ENCODE data around the gene AQP3.
A peak's percentile ranks its signal among the peaks of the same experiment; 100 is the strongest.
"Not testable (repeated sequence)": the region's sequence is repeated elsewhere in the genome, so short reads cannot be mapped to it uniquely, and the experiment has no call there.

AQP3 gene

GRCh38 chr9:33440204-33440603, 7.2 kb downstream of the AQP3 start:
- DNase-seq: no peak

- DNase-seq: no peak
Observed at GRCh38 chr9:33439731-33440130, 7.7 kb downstream of the AQP3 start.

GRCh38 chr9:33438926-33439680, 8.3 kb downstream of the AQP3 start:
- no peak for DNase-seq

DNA sequence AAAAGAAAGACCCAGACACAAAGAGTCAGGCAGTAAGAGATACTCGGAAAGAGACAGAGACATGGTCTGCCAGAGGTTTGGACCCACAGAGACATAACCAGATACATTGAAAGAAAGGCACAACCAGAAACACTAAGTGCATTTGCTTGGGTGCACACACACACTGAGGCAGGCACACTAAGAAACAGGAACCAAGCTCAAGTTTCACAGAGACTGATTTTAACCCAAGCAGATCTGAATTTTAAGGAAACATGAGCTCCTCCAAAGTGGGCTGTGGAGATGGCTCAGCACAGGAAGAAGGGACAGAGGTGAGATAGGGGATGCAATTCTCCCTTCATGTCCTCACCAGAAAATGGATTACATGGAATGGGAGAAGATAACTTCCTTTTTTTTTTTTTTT, 9.5 kb downstream of the AQP3 start:
- no peak for DNase-seq

DNA sequence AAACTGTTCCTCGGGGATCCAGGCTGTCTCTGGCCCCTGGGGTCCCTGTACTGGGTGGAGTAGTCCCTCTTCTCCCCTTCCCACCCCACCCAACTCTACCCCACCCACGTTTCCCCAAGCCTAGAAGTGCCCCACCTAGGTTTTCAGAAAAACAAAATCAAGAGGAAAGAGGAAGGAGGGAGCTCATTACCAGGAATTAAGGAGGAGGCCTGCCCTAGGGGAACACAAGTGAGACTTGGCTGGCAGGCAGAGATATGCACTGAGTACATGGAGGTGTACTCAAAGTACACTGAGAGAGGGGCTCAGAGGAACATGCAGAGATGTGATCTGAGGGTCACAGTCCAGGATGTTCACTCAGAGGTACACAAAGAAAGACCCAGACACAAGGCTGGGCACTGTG, 10.2 kb downstream of the AQP3 start:
- no peak for DNase-seq

GRCh38 chr9:33436445-33436844, 10.9 kb downstream of the AQP3 start:
- DNase-seq: no peak

GRCh38 chr9:33435821-33436277, 11.5 kb downstream of the AQP3 start:
- DNase-seq: no peak

- no peak for DNase-seq
Observed at GRCh38 chr9:33434317-33435105, 12.9 kb downstream of the AQP3 start.

- DNase-seq: no peak
Observed at GRCh38 chr9:33433871-33434270, 13.5 kb downstream of the AQP3 start.

DNA sequence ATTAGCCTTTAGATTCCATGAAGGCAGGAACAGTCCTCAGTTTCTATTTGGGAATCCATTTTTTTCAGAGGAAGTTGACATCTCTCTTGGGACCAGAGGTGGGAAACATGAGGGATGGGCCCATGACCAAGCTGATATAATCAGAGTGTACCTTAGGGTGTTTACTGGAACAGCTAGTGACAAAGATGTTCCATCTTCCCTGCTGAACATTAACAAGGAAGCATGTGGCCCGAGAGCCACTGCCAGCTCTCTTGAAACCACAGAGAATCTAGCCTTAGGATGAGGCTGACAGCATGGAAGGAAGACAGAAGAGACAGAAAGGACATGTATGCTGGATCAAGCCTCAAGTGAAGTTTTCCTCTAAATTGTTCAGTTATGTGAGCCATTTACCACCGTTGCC, 16.0 kb downstream of the AQP3 start:
- no peak for DNase-seq

- no peak for DNase-seq
Observed at GRCh38 chr9:33430942-33431341, 16.5 kb downstream of the AQP3 start.

DNA sequence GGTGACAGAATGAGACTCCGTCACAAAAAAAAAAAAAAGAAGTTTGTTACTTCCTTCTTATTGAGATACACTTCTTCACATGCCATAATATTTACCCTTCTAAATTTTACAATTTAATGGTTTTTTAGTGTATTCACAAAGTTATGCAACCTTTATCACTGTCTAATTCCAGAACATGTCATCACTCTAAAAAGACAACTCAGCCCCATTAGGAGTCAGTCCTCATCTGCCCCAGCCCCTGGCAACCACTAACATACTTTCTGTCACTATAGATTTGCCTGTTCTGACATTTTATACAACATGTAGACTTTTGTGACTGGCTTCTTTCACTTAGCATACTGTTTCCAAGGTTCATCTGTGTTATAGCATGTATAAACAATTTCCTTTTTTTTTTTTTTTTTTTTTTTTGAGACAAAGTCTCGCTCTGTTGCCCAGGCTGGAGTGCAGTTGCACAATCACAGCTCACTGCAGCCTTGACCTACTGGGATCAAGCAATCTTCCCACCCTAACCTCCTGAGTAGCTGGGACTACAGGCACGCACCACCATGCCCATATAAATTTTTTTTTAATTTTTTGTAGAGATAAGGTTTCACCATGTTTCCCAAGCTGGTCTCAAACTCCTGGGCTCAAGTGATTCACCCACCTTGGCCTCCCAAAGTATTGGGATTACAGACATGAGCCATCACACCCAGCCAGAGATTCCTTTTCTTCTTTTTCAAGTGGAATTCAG, 18.0 kb downstream of the AQP3 start:
- no peak for DNase-seq

GRCh38 chr9:33426843-33427293, 20.5 kb downstream of the AQP3 start:
- no peak for DNase-seq

- no peak for DNase-seq
Observed at GRCh38 chr9:33425128-33425533, 22.3 kb downstream of the AQP3 start.

DNA sequence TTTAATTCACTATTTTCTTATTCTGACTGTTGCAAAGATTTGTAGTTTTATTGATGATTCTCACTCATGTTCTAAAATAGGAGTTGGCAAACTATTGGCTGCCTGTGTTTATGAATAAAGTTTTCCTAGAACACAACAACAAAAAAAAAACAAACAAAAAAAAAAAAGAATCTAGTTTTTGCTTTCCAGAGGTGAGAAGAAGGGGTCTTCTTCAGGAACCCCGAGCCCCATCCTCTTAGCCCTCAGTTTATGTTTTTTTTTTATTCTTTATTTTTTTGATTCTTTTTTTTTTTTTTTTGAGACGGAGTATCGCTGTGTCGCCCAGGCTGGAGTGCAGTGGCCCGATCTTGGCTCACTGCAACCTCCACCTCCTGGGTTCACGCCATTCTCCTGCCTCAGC, 22.9 kb downstream of the AQP3 start:
- DNase-seq: not testable (repeated sequence)

DNA sequence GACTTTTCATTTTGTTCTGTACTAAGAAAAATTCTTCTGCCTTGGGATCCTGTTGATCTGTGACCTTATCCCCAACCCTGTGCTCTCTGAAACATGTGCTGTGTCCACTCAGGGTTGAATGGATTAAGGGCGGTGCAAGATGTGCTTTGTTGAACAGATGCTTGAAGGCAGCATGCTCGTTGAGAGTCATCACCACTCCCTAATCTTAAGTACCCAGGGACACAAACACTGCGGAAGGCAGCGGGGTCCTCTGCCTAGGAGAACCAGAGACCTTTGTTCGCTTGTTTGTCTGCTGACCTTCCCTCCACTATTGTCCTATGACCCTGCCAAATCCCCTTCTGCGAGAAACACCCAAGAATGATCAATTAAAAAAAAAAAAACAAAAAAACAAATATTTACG, 23.4 kb downstream of the AQP3 start:
- DNase-seq: not testable (repeated sequence)

GRCh38 chr9:33419708-33420303, 27.6 kb downstream of the AQP3 start:
- no peak for DNase-seq

GRCh38 chr9:33418090-33418489, 29.3 kb downstream of the AQP3 start:
- DNase-seq: no peak

- DNase-seq: no peak
Observed at GRCh38 chr9:33416996-33417395, 30.4 kb downstream of the AQP3 start.

DNA sequence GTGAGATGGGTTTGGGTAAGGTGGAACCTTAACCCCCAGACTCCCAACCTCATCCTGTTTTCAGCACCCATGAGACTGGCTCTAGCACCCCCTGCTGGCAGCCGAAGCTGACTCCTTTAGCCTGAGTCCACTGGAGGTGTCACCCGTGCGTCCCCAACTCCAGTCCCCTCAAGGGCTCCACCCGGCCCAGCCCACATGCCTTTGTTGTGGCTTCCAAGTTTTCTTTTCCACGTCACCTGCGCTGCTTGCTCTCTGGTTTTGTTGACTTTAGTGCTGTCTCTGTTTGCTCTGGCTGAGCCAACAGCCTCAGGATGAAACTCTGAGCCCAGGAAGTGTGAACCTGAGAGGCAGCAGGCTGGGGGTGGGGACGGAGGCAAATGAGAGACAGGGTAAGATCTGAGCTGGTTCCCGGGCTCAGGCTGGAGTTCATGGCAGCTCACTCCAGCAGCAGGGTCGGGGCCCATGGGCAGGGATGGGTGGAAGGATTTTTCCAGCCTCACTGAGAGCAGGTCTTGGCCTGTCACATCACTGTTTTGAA, 31.8 kb downstream of the AQP3 start:
- peak; percentile 46 for DNase-seq

DNA sequence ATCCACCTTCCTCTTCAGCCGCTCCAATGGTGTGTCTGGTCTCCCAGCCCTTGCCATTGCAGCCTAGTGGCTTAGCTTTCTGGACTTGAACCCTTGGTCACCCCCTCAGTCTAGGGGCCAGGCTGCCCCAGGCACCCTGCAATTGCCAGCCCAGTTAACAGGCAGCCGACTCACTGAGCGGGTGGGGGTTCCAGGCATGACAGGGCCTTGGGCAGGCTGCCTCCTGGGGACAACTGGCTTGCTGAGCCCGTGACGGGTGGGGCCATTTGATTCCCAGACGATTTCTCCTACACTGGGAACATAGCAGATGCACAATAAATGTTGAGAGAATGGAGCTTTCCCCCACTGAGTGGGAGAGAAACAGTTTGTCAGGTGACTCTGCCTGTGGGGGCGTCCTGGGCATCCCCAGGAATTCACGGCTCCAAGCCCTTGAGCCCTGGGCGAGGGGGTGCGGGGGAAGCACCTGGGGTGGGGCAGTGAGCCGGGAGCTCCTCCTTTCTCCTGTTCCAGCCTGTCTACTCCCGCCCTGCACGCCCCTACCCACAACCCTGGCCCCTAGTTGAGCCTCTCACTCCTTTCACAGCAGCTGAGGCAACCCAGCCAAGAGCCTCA, 32.4 kb downstream of the AQP3 start:
- DNase-seq: no peak

GRCh38 chr9:33414268-33414667, 33.1 kb downstream of the AQP3 start:
- DNase-seq: no peak

Measured in EL (cell line).